Measurements from ENCODE around the gene CYRIA. TPM values are rescaled to one million over a fixed set of nuclear protein-coding genes. Genes with fewer than 3 reads are reported as not detected.

CYRIA gene
- total and polyA plus RNA-seq, 11 donors: 0.86 to 19.9 (median 2.7) TPM

DNA sequence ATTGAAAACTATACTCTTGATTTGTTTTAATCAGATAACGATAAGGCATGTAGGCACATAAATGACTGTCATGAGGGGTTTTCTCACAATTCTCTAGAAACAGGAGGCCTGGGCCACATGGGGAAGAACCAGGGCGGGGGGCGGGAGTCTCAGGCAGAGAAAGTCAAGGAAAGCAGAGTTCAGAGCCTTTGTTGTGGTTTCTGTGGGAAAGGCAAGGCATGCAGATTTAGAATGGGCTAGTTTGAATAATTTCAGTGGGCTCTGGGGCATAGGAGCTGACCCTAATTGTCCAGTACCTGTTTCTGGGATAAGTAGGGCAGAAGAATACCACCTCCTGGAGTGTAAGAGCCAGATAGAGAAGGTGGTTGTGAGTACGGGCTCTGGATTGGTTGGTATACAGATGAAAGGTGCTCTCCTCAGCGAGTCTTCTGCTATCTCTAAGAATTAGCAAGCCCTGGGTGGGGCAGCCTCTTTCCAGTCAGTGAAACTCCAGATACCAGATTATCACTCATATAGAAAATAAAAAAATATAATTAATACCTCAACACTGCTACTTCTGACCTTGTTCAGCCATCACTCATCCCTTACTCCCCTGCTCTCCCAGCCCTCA is 41.5 kb upstream of the CYRIA start:
- no peak for DNase-seq

DNA sequence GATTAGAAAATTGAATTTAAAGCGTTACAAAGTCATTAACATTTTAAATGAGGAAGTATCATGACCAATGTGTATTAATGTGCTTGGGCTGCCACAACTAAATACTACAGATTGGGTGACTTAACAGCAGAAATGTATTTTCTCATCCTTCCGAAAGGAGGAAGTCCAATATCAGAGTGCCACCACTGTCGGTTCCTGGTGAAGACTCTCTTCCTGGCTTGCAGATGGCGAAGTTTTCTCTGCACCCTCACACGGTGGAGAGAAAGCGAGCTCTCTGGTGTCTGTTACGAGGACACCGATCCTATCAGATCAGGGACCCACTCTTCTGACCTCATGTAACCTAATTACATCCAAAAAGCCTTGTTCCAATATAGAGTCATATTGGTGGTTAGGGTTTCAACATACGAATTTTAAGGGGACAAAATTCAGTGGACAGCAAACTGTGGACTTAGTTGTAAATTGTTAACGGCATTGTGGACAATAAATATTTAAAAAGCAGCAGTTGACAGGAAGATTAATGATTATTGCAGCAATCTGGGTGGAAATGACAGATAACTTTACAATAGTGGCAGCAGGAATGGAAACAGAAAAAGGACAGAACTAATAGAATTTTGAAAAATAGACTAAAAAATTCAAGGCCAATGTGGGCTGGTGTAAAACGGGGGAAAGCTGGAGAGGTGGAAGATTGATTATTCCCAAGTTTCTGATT is 35.1 kb upstream of the CYRIA start:
- intact Hi-C loops (cut with DNase I): no loop called here
- 72 to 79% (median 79%) methylated on average over 11 of the region's 11 CpGs for WGBS, 4 donors

More for the DNA sequence above, 41.5 kb upstream of the CYRIA start:
- ATAC-seq: no peak
- Histone ChIP-seq H3K27me3 (no peaks in the 10 kb centered on the region), H3K4me1 (no peaks in the 10 kb centered on the region), H3K36me3 (no peaks in the 10 kb centered on the region), H3K9me3 (peaks cover 0 to 10% (median 0%) of the 10 kb centered on the region in 12 donors), H3K4me3 (no peak overlapping the region), H3K27ac (no peak overlapping the region)
- 86 to 93% (median 89%) methylated on average over 5 of the region's 5 CpGs for WGBS, 4 donors
- intact Hi-C loops (cut with DNase I): no loop called here
- TF ChIP-seq POLR2A (IDR thresholded peaks at IDR 0.05): no peak
- TF ChIP-seq, protein P1, sequence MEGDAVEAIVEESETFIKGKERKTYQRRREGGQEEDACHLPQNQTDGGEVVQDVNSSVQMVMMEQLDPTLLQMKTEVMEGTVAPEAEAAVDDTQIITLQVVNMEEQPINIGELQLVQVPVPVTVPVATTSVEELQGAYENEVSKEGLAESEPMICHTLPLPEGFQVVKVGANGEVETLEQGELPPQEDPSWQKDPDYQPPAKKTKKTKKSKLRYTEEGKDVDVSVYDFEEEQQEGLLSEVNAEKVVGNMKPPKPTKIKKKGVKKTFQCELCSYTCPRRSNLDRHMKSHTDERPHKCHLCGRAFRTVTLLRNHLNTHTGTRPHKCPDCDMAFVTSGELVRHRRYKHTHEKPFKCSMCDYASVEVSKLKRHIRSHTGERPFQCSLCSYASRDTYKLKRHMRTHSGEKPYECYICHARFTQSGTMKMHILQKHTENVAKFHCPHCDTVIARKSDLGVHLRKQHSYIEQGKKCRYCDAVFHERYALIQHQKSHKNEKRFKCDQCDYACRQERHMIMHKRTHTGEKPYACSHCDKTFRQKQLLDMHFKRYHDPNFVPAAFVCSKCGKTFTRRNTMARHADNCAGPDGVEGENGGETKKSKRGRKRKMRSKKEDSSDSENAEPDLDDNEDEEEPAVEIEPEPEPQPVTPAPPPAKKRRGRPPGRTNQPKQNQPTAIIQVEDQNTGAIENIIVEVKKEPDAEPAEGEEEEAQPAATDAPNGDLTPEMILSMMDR (IDR thresholded peaks at IDR 0.05): no peak

DNA sequence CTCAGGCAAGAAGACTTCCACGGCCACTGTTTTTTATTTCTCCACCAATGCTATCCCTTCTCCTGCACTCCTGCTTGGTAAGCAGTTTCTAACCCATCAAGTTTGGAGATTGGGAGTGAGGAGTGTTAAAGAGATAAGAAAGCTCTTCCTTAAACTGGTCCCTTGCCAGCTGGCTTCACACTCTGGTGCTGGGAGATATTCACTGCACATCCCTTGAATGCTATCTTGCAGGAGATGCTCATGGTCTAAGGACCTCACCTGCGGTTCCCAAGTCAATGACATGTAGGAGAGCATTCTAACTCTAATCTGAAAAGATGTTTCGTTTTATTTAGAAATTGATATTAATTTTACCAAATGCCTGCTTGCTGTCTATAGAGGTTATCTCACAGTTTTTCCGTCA is 28.2 kb upstream of the CYRIA start:
- no peaks in the 10 kb centered on the region for H3K4me1 ChIP-seq
- H3K9me3 ChIP-seq: peaks cover 0 to 9% (median 0%) of the 10 kb centered on the region in 12 donors
- ATAC-seq (no peak), DNase-seq (no peak)
- intact Hi-C loops (cut with DNase I): no loop called here
- WGBS, 4 donors: 62 to 72% (median 71%) methylated on average over 4 of the region's 4 CpGs
- H3K27ac ChIP-seq: no peak overlapping the region
- H3K4me3 ChIP-seq: no peak overlapping the region
- no peaks in the 10 kb centered on the region for H3K27me3 ChIP-seq
- no peak for TF ChIP-seq POLR2A (IDR thresholded peaks at IDR 0.05)
- TF ChIP-seq, protein P1 (IDR thresholded peaks at IDR 0.05): no peak
- no peaks in the 10 kb centered on the region for H3K36me3 ChIP-seq

More for the DNA sequence above, 35.1 kb upstream of the CYRIA start:
- no peak for DNase-seq
- peak overlapping the region in 1 of 12 donors; percentile 13 for H3K27ac ChIP-seq
- no peak for TF ChIP-seq POLR2A (IDR thresholded peaks at IDR 0.05)
- TF ChIP-seq, protein P1 (IDR thresholded peaks at IDR 0.05): no peak
- no peaks in the 10 kb centered on the region for H3K27me3 ChIP-seq
- no peak for ATAC-seq
- no peaks in the 10 kb centered on the region for H3K4me1 ChIP-seq
- peaks cover 0 to 19% (median 0%) of the 10 kb centered on the region in 12 donors for H3K9me3 ChIP-seq
- no peaks in the 10 kb centered on the region for H3K36me3 ChIP-seq
- H3K4me3 ChIP-seq: no peak overlapping the region

GRCh38 chr2:16691261-16691660 is 25.6 kb upstream of the CYRIA start:
- no peaks in the 10 kb centered on the region for H3K27me3 ChIP-seq
- H3K9me3 ChIP-seq: no peaks in the 10 kb centered on the region
- H3K4me1 ChIP-seq: peaks cover 0 to 6% (median 0%) of the 10 kb centered on the region in 12 donors
- no peak overlapping the region for H3K27ac ChIP-seq
- 69 to 86% (median 75%) methylated on average over 7 of the region's 7 CpGs for WGBS, 4 donors
- no peaks in the 10 kb centered on the region for H3K36me3 ChIP-seq
- H3K4me3 ChIP-seq: no peak overlapping the region
- intact Hi-C loops (cut with DNase I): no loop called here
- TF ChIP-seq POLR2A (IDR thresholded peaks at IDR 0.05): no peak
- ATAC-seq (no peak), DNase-seq (no peak)

All from heart left ventricle (tissue), 16 donors.